Subcutaneous adipose tissue (tissue), 4 donors: ENCODE results near the gene DCLK2. TPM values are rescaled to one million over a fixed set of nuclear protein-coding genes. Genes with fewer than 3 reads are reported as not detected.

Experiments
- total RNA-seq, 4 donors: library from RNA; depleted of rRNA; stranded (reverse); fragments of >200 nt; gene quantifications; one replicate each; pipeline ENCODE4 v1.1.0, GENCODE V29; 2016
- TF ChIP-seq, protein P1 (sequence below): fragments of 450-650 bp; IDR thresholded peaks from one replicate; pipeline ENCODE4 v1.5.1; 2016; ENCODE audit warnings: low read depth, mild to moderate bottlenecking, control low read depth, antibody characterized with exemption, moderate library complexity

The DCLK2 gene
- total RNA-seq, 4 donors from 2014 or later = 2.4 to 6.2 (median 3.9) TPM

DNA sequence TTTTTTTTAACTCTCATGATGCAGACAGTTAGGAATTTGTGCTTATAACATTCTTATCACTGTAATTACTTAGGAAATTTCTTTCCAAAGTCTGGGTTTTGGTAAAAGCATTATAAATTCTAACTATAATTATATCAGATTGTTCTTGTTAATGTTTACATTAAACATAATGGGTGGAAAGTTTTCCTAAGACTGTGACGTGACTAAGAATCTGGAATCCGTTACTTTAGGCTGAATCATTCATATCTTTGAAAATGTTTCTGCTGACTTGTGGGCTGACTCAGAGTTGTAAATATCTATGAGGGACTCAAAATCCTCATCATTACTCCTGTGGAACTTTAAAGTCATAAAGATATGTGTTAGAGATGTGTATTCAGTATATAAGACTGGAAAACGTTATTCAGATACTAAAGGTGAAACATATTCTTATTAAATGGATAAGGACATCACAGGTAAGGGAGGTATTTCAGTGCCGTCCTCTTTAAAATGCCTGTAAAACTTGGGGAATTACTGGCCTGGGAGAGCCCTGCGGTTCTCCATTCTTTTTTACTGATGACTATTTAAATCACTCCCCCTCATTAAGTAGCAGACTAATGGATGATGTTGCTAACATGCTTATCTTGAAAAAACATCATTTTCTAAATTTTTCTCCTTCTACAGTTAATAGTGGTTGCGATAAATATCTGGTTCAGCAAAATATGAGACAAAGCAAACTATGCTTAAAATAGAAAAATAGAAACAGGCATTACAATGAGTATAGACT, 159.0 kb downstream of the DCLK2 start:
- TF ChIP-seq, protein P1, sequence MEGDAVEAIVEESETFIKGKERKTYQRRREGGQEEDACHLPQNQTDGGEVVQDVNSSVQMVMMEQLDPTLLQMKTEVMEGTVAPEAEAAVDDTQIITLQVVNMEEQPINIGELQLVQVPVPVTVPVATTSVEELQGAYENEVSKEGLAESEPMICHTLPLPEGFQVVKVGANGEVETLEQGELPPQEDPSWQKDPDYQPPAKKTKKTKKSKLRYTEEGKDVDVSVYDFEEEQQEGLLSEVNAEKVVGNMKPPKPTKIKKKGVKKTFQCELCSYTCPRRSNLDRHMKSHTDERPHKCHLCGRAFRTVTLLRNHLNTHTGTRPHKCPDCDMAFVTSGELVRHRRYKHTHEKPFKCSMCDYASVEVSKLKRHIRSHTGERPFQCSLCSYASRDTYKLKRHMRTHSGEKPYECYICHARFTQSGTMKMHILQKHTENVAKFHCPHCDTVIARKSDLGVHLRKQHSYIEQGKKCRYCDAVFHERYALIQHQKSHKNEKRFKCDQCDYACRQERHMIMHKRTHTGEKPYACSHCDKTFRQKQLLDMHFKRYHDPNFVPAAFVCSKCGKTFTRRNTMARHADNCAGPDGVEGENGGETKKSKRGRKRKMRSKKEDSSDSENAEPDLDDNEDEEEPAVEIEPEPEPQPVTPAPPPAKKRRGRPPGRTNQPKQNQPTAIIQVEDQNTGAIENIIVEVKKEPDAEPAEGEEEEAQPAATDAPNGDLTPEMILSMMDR = no peak

DNA sequence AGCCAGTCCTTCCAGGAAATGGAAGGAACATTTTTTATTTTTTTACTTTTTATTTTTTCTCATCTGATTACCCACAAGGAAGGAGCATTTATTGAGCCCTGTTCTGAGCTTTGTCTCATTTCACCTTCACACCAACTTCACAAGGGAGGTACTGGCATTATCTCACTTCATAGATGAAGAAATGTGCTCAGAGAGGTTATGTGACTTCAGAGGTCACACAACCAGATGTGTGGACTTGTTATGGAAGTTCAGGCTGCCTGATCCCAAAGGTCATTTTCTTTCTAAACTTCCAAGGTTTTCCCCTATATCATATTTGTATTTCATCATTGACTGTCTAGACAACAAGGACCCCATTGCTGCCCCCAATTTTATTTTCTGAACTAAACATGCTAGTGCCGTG, 160.3 kb downstream of the DCLK2 start:
- TF ChIP-seq, protein P1 = no peak

DNA sequence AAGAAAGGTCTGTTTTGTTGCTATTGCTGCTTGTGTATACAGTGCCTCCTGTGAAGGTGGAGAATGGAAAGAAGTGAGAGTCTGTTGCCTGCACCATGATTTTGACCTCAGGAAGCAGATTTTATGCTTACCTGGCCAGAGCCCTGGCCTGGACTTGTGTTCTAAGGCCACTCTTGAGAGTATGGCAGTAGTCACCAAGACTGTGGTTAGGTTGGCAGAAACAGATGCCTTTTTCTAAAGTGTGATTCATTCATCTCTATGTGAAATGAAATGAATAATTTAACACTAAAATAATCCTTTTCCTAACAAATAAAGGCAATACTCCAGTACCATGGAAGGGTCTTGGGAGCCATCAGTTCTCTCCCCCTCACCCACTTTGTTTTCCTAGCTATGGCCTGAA, 161.8 kb downstream of the DCLK2 start:
- TF ChIP-seq, protein P1 = no peak

DNA sequence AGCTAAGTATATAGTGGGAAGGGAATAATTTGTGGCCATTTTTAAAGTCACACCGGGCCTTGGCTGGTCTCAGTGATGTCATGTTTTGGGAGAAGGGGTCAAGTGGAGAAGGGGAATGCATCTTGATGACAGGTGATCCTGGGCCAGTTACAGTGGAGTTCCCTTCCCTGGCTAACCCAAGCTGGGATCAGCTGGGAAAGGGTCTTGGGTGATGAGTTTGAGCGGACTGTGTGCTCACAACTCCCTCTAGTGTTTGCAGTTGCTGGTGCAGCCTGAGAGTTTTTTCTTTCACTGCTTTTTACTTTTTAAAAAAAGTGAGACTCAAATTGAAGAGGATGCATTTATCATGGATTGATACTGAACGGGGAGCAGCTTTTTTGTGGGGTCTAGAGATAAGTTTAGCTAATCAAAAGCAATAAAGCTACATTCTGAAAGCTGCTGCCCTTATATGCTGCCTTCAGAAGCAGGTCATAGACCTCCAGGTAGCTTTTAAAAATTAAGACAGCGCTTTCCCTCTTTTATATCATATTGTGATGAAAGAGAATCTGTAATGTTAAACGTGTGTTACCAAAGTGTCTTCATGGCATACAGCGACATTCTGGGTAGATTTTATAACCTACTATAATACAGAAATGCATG, 164.7 kb downstream of the DCLK2 start:
- TF ChIP-seq, protein P1 = no peak

GRCh38 chr4:150243932-150244331, 165.7 kb downstream of the DCLK2 start:
- TF ChIP-seq, protein P1 = no peak

- TF ChIP-seq, protein P1 = no peak
Observed at GRCh38 chr4:150244600-150244999, 166.4 kb downstream of the DCLK2 start.

DNA sequence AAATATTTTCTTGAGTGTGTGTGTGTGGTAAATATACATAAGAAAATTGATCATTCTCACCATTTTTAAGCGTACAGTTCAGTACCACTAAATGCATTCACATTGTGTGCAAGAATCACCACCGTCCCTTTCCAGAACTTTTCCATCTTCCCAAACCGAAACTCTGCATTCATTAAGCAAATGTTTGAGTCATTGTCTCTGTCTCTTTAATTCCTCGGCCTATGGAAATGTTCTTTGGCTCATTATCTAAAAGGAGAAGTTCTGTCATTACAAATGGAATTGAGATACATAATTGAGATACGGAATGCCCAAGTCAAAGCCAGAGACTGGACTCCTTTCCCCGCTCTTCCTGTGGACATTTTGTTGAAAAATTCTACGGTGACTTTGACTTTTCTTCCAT, 168.9 kb downstream of the DCLK2 start:
- TF ChIP-seq, protein P1 = no peak
